ENCODE results near the gene IGSF9B.

Gene IGSF9B

DNA sequence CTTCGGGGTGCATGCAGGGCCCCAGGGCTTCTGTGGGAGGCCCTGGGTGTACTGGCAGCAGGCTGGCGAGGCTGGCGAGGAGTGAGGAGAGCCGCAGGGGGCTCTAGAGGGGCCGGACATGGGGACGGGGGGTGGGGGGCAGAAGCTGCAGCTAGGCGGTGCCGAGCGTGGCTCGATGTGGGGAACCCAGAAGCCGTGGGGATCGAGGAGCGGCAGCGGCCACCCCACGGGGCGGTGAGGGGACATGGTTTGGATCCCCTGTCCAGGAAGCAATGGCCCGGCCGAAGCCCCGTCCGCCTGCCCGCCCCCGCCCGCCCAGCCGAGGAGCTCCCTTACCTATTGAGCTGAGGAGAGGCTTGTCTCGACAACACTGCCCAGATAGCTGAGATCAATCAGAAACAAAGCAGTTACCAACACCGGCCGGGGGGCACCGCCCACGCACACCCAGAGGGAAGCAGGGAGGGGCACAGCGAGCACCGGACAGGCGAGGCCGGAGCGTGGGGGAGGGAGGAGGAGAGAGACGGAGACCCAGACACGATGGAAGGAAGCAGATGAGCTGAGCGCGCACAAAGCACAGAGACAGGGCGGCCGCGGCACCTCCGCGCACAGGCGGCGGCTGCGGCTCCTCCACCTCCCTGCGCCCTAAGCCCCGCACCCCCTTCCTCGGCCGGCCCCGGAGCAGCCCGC lies 38.7 kb downstream of the IGSF9B start:
- no peak for DNase-seq

DNA sequence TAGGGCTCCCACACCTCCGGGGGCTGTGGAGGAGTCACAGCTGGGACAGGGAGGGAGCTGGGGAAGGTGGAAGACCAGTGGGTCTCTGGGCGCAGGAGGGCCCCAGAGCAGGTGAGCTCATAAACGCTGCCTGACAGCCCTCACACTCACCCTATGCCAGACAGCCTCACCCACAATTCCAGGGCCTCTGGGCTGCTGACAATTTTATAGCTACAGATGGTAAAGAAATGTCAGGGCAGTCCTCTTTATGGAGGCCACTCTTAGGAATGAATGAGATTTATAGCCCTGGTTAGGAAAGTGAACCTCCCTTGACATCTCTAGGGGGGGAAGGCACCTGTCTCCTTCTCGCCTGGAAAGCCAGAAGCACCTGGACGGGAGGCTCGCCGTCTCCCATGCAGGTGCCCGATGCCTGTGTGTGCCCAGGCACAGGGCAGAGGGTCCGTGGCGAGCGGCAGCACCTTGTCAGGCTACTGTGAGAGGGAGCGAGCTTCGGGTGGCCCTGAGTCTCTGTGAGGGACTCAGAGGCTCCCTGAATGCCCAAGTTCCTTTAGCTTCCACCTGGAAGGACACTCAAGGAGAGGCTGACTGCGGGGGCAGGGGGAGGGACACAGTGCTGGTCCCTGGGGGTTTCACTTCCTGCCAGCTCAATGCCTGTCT lies 39.9 kb downstream of the IGSF9B start:
- DNase-seq, result no peak

DNA sequence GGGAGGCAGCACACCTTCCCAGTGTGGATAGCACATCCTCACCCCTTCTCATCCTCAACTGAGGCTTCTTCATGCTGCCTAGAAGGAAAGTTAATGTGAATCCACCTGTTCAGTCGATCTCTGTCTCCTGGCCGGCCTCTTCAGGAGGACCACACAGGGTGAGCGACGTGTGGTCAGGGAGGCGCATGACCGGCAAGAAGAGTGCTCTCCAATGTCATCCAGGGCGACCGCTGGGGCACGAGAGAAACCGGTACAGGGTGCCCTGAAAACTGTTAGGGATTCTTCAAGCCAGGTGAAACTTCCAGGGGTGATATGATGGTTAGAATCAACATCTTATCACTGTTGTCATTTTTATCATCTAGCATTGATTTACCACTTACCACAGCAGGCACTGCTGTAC lies 43.0 kb downstream of the IGSF9B start:
- no peak for DNase-seq

DNA sequence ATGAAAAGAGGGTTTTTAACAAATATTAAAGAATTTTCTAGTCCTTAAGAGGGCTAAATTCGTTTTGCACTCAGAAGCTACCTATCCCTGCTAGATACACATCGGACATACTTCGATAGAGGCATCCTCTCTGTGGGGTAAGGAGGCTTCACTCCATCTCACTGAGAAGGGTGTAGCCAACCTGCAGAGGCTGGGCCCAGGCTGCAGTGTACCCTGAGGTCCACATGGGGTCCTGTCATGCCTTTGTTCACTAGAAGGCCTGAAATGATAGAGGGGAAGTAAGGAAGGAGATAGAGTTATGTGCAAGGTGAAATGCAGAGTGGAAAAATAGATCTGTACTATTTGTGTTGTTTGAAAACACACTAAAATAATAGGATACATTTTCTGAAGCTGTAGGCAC lies 45.6 kb downstream of the IGSF9B start:
- DNase-seq, result no peak

DNA sequence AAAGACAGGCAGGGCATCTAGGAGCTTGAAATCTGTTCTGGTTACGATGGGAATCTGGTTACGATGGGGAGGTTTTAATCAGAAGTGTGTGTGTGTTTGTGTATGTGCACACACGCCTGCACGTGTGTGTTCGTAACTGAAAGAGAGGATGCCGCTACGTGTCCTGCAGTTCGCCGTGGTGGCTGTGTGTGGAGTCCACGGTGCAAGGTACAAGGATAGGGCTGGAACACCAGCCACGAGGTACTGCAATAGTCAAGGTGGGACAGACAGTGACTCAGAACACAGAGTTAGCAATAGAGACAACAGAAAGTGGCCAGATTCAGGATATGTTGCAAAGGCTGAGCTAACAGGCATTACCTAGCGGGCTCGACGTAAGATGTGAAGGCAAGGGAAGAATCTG lies 46.7 kb downstream of the IGSF9B start:
- DNase-seq, result no peak

DNA sequence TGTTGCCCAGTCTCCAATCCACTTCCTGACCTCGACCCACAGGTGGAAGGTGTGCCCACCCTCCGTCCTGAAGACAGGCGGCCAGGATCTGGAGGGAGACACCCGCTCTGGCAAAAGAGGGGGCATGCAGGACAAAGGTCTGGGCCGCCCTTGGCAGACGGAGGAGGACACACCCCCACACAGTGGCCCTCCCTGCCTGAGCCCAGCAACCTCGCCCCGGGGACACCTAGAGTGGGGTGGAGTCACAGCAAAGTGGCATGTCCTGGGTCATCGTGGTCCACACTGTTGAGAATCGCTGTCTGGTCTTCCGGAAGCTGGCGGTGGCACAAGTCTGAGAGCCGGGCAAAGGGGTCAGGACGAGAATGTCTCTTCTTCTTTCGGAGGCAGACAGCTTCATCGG lies 47.9 kb downstream of the IGSF9B start:
- no peak for DNase-seq

DNA sequence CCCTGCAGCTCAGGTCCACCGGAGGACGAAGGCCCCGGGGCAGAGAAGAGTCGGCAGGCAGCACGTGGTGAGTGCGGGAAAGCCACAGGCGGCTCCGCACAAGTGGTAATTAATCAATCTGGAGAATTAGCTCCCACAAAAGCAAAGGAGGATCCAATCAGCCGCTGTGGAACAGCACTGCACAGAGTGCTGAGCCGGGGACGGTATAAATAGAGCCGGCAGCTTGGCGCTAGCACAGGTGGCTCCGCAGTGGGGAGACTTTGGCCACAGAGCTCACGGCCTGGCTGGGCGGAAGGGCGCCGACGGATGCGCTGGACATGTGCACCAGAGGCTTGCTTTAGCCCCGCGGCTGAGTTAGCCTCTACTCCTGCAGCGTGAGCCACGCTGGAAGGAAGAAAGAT lies 48.9 kb downstream of the IGSF9B start:
- DNase-seq, result peak; percentile 51

DNA sequence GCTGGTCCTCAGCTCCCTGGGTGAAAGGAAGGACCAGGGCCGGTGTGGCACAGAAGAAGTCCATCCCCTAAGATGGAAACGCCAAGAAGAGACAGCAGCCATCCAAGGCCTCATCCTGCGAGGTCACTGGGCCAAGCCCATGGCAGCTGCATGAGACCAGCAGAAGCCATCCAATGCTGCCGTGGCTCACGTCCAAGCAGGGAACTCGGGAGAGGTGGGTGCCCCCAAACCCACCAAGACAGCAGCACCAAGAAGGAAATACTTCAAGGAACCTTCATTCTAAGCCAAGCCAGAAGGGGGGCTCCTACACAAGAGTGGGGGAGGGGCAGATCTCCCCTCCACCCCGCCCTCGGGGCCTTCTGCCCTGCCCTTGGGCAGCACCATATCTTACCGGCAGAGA lies 49.6 kb downstream of the IGSF9B start:
- peak; percentile 38 for DNase-seq

DNA sequence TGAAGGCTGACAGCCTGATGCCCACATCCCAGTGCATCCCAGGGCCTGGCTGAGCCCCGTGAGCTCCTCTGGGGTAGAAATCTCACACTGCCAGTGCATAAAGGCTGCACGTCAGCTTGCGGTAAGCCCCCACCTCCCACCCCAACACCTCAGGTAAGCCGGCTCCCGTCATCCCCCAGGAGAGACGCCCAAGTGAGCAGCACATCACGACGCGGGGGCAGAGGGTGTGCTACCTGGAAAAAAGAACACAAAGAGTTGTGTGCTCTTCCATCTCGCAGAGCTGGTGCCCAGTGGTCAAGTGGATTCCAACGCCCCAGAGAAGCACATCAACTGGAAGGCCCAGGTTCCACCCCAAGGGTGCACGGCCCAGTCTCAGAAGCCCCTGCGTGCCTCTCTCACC lies 50.0 kb downstream of the IGSF9B start:
- peak; percentile 17 for DNase-seq

DNA sequence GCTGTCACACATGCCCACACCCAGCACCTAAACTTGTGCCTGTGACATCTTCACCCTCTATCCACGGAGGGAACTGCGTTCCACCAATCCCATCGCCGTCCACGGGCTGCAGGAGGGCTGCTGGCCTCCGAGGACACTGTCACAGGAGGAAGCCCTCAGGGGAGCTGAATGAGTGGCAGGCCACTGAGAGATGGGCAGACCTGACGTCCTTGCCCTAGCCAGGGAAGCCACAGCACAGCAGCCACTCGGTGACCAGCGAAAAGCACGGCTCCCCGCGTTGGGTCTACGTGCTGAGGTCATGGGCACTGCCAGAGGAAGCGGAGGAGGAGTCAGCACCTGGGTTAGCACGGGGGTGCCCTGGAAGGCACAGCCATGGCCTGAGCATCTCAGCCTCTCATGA lies 50.5 kb downstream of the IGSF9B start:
- peak; percentile 56 for DNase-seq

DNA sequence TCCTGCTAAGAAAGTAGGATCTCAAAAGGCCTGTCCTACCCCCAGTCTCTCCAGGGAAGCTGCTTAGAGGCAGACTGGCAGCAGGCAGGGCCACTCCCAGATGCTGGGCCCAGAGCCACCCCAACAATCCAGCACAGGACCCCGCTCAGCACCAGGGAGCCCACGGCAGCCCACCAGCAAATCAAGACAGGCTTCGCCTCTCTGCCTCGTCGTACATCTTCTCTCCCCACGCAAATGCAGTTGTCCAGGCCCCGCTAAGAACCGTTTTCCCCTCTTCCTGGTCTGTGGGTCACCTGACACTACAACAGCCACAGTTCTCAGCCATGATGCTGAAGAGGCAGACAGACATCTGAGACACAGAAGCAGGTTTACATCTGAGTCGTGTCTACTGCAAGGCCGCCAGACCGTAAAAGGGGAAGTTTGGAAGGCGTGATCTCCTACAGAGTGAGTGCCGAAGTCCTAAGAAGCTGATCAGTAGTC lies 51.1 kb downstream of the IGSF9B start:
- DNase-seq, result peak; percentile 55

DNA sequence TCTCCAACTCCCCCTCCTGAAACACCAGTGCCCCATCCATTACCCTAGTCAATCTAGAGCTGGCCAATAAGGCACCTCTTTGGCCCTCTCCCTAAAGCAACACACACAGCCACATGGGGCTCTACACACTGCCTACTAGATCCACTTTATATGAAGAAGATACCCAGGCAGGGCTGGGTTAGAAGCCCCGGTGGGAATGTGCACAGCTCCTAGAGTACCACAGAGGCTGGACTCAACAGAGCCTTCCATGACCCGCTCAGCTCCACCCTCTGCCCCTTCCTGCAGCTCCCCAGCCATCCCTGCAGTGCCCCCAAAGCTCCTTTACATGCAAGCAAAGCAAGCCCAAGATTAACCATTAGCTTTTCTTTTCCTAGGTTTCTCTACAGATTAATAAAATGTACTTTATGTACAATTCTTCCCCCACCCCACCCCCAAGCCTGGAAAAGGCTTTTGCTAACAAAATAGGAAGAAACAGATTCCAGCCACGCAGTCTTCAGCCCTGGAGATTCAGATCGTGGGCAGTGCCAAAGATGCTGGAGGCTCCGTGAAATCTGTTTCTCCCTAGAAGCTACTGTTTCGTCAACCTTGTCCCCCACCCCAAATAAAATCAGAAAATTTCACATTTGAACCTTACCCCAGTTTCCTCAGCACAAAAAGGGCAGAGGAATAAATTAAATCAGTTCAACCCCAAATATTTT lies 51.8 kb downstream of the IGSF9B start:
- DNase-seq, result peak; percentile 46

DNA sequence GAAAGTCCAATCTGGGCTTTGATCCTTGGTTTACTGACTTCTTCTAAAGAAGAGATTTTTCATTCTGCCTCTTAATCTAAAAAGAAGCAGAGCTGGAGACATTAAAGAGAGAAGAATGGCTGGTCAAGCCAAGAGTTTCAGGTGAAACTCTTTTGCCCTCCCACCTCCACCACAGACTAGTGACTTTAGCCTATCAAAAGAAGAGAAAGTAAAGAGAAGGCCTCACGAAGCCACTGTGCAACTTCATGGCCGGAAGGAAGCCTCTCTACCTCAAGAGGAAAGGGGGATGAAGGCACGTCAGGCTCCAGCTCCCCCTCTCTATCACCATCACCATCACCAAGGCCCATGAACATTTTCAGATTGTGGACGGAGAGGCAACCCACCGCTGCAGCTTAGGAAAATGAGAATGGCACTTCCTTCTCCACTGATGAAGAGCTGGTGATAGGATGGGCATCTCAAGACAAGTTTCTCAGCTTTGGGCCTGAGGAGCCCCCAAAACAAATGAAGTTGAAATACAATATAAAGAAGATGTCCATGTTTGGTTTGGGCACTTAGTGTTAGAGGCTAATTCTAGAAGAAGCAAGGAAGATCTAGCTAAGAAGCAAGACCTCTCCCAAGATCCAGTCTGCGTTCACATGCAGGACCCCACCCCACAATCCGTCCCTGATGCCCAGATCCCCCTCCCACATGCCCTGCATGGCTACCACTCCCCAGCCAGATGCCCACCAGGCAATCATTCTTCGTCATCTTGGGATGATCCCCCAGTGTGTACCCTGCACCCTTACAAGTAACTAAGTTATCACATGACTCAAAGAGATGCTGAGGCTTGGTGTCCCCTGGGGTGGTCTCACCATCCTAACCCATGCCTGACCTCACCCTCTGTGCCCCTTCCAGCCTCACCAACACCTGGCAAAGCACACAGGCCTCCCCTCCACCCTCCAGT lies 52.6 kb downstream of the IGSF9B start:
- peak; percentile 14 for DNase-seq

DNA sequence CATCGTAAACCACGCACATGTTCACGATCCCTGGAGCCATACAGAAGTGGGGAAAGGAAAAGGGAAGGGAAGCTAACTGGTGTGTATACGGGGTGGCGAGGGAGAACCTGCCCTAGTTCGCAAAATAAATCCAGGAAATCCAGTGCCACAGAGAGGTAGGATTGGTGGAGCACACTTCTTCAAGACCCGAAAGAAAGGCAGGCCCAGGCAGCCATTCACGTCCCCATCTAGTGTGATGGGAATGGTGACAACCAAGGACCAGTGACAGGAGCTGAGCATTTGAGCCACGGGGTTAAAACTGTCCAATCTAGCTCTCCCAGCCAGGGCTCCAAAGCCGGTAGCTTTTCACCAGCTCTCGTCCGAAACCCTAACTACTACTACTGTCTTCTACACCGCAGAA lies 53.7 kb downstream of the IGSF9B start:
- DNase-seq, result peak; percentile 21

DNA sequence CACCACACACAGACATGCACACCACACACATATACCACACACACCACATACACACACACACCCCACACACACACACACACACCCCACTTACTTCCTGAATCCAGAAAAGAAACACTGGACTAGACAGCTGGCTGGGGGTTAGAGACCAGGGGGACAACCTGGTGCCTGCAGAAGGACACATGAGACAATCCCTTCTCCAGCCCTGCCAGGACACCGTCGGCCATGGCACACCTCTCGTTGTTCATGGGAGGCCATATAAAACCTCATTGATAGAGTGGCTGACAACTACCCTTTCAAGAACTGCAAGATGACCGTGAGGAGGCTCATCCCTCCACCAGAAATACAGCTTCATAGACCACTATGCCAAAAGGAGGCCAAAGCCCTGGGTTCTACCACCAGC lies 54.3 kb downstream of the IGSF9B start:
- DNase-seq, result peak; percentile 44

DNA sequence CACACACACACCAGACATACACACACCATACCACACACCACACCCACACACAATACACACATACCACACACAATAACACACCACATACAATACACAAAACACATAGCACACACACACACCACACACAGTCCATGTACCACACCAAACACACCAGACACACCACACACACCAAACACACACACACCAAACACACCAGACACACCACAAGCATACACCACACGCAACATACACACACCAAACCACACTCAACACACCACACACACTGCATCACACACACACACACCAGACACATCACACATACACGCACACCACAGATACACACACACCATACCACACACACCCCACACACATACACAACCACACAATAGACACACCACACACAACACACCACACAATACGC lies 54.8 kb downstream of the IGSF9B start:
- no peak for DNase-seq

DNA sequence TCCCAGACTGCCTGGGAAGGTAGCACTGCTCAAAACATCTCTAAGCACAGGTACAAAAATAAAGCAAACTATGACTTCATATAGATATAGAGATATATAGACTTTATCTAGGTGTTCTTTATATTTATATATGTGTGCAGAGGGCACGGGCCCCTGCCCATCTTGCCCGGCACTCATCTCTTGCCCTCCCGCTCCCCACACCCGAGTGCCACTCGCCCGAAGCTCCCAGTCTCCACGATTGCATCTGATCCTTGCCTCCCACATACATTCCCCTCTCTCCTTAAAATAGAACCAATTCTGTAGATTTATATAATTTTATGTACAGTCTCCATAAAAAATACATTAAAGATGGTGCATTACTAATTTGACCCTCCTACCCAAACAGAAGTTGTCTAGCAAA lies 55.5 kb downstream of the IGSF9B start:
- DNase-seq, result no peak

DNA sequence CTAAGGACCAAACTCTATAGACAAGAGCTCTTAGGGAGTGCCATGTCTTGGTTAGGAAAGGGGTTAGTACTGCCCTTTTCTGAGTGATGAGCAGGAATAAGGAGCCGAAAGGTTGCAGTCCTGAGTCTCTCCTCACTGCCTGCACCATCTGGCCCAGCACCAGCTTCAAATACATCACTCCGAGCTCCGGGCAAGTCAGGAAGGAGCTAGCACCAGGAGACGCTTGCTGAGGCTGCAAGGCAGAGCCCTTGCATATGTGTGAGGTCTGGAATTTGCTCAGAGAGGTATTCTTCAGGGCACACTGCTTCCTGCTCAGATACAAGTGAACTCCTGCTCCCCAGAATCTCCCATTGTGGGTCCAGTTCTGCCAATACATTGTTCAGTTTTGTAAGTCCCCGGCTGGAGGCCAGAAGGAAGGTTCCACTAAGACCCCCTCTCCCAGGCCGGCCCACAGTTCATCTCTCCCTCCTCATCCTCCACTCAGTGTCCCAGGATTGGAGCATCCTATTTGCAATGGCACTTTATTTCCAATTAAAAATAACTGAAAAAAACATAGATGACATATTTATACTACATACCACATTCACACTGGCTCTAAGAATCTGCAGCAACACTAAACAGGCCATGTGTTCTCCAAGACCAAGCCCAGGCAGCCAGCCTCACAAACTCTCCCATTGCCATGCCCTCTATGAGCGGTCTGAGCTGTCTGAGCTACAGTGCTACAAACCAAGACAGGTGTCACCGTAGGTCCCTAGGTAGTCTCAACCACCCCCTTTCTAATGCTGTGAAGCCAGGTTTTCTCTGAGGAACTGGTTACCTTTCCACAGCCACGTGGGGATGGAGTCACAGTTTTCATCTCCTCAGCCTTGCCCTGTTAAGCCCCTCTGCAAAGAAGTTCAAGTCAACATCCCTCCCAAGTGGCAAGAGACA lies 56.3 kb downstream of the IGSF9B start:
- DNase-seq, result no peak

DNA sequence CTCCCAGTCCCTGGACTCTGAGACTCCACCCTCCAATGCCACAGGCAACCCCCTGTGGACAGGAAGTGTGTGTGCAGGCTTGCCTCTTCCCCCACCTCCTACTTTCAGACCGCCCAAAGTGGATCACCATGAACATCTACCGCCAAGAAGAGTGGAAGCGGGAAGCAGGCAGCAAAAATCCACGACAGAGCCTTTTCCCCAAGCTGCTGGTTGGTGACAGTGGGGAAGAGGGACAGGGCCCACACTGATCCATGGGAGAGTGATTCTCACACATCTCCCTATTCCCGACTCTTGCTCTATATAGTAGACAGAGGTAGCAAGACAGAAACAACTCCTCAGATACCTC lies 58.0 kb downstream of the IGSF9B start:
- no peak for DNase-seq

DNA sequence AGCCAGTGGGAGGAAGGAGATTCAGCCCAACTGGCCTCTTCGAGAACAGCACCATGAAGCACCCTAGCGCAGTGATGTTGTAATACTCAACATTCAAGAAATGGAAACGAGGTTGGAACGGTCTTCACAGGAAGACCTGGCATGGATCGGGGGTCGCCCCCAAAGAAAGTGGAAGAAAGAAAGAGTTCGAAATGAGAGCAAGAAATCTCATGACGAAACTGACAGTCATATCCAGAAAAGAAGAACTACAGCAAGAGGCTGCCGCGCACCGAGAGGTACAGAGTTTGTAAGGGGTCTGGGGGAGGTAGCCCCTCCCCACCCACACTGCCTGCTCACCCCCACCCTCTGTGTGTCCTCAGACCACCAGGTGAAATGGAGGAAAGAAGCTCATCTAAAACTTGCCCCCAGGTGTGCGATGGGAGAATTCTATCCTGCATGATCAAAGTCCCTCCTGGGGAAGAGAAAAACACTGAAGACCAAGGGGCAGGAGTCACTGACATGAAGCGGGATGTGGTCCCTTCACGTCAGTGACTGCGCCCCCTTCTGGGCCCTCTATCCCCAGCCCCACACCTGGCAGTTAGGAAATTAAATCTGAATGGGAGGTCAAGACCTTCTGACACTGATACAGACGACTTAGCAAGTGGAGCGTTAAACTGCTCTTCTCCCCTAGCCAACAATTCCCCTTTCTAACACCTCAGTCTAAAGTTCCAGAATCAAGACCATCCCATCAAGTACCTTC lies 58.6 kb downstream of the IGSF9B start:
- DNase-seq, result no peak

DNA sequence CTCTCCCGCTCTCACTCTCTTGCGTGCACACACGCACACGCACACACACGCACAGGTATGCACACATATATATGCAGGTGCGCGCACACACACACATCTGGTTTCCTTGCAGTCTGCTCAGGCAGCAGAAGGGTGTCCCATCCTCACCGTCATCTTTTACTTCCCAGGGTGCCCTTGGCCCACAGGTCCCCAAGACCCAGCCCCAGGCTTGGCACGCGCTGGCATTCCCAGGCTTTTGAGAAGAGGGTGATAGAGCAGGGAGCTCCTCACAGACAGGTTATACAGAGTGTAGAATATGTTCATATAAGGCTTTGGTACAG lies 59.5 kb downstream of the IGSF9B start:
- DNase-seq, result no peak

Measured in activated effector memory CD4-positive, alpha-beta T cell treated with anti-CD3 and anti-CD28 coated beads, Interleukin-2, amount 50 U/mL, for 16 hours (primary cell).